ENCODE data around the gene FDX2. TPM values are rescaled to one million over a fixed set of nuclear protein-coding genes. Genes with fewer than 3 reads are reported as not detected.

FDX2 gene
- total RNA-seq, 3 donors from 2014 or later (not counting 1 experiment from before 2014, with no cell fraction given): 1.7 to 4.1 (median 4.0) TPM

DNA sequence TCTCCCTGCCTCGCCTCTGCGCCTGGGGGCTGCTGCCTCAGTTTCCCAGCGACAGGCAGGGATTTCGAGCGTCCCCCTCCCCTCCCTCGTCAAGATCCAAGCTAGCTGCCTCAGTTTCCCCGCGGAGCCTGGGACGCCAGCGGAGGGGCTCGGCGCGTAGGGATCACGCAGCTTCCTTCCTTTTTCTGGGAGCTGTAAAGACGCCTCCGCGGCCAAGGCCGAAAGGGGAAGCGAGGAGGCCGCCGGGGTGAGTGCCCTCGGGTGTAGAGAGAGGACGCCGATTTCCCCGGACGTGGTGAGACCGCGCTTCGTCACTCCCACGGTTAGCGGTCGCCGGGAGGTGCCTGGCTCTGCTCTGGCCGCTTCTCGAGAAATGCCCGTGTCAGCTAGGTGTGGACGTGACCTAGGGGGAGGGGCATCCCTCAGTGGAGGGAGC lies 45.6 kb downstream of the FDX2 start:
- TF ChIP-seq, protein P1, sequence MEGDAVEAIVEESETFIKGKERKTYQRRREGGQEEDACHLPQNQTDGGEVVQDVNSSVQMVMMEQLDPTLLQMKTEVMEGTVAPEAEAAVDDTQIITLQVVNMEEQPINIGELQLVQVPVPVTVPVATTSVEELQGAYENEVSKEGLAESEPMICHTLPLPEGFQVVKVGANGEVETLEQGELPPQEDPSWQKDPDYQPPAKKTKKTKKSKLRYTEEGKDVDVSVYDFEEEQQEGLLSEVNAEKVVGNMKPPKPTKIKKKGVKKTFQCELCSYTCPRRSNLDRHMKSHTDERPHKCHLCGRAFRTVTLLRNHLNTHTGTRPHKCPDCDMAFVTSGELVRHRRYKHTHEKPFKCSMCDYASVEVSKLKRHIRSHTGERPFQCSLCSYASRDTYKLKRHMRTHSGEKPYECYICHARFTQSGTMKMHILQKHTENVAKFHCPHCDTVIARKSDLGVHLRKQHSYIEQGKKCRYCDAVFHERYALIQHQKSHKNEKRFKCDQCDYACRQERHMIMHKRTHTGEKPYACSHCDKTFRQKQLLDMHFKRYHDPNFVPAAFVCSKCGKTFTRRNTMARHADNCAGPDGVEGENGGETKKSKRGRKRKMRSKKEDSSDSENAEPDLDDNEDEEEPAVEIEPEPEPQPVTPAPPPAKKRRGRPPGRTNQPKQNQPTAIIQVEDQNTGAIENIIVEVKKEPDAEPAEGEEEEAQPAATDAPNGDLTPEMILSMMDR (IDR thresholded peaks at IDR 0.05): no peak
- peak overlapping the region; percentile 90 for H3K4me3 Mint-ChIP-seq
- no peaks in the 10 kb centered on the region for H3K27me3 ChIP-seq (ENCODE audit: control insufficient read depth, insufficient read depth, low read length)
- H3K36me3 Mint-ChIP-seq: no peaks in the 10 kb centered on the region
- H3K27ac Mint-ChIP-seq: peak overlapping the region; percentile 94 to 96
- peaks cover 40% of the 10 kb centered on the region for H3K4me1 ChIP-seq (ENCODE audit: control insufficient read depth, insufficient read depth, low read length)
- H3K9me3 ChIP-seq (ENCODE audit: control insufficient read depth, insufficient read depth, low read length): no peaks in the 10 kb centered on the region
- peak overlapping the region; percentile 97 for H3K27ac ChIP-seq (ENCODE audit: low read length)
- peaks cover 9% of the 10 kb centered on the region for H3K36me3 ChIP-seq (ENCODE audit: control insufficient read depth, insufficient read depth, low read length)
- no peaks in the 10 kb centered on the region for H3K9me3 Mint-ChIP-seq
- H3K4me3 ChIP-seq (ENCODE audit: low read length): peak overlapping the region; percentile 83
- intact Hi-C loops (cut with micrococcal nuclease): loop anchor here (2.0 to 5.0 kb wide), 5 partner anchors 21 to 167 kb away; partner anchors contain the start of genes RAVER1 and TYK2
- no peaks in the 10 kb centered on the region for H3K27me3 Mint-ChIP-seq (ENCODE audit: low read depth in 2 of 2)
- under 1% methylated on average over 37 of the region's 37 CpGs for WGBS (ENCODE audit: insufficient coverage)
- peak; percentile 85 to 86 for DNase-seq
- ATAC-seq: peak; percentile 52 to 85 (median 70)
- peaks cover 28 to 42% of the 10 kb centered on the region in 2 donors for H3K4me1 Mint-ChIP-seq

- intact Hi-C loops (cut with micrococcal nuclease): loop anchor here (1.0 to 5.0 kb wide), 7 partner anchors 21 to 168 kb away; partner anchors contain the start of genes ICAM3, RAVER1 and TYK2
Measured at GRCh38 chr19:10269333-10270179, 46.3 kb downstream of the FDX2 start.

GRCh38 chr19:10268071-10268470 lies 47.7 kb downstream of the FDX2 start:
- WGBS (ENCODE audit: insufficient coverage): 82% methylated on average over 6 of the region's 6 CpGs
- no peaks in the 10 kb centered on the region for H3K9me3 Mint-ChIP-seq
- Histone ChIP-seq H3K27me3 (ENCODE audit: control insufficient read depth, insufficient read depth, low read length) (no peaks in the 10 kb centered on the region), H3K27ac (ENCODE audit: low read length) (no peak overlapping the region), H3K4me3 (ENCODE audit: low read length) (no peak overlapping the region), H3K36me3 (ENCODE audit: control insufficient read depth, insufficient read depth, low read length) (peaks cover 2% of the 10 kb centered on the region), H3K9me3 (ENCODE audit: control insufficient read depth, insufficient read depth, low read length) (no peaks in the 10 kb centered on the region), H3K4me1 (ENCODE audit: control insufficient read depth, insufficient read depth, low read length) (peaks cover 40% of the 10 kb centered on the region)
- no peaks in the 10 kb centered on the region for H3K27me3 Mint-ChIP-seq (ENCODE audit: low read depth in 2 of 2)
- H3K36me3 Mint-ChIP-seq: no peaks in the 10 kb centered on the region
- no peak for DNase-seq
- intact Hi-C loops (cut with micrococcal nuclease): loop anchor here (2.0 kb wide), 1 partner anchor 71 kb away; the partner anchor contains the start of gene ICAM3
- TF ChIP-seq, protein P1 (IDR thresholded peaks at IDR 0.05): no peak
- no peak for ATAC-seq
- peaks cover 23 to 32% of the 10 kb centered on the region in 2 donors for H3K4me1 Mint-ChIP-seq
- H3K27ac Mint-ChIP-seq: no peak overlapping the region
- no peak overlapping the region for H3K4me3 Mint-ChIP-seq

More at GRCh38 chr19:10269333-10270179, 46.3 kb downstream of the FDX2 start:
- Mint-ChIP-seq H3K27ac (peak overlapping the region; percentile 94 to 96), H3K36me3 (no peaks in the 10 kb centered on the region), H3K9me3 (no peaks in the 10 kb centered on the region), H3K4me1 (peaks cover 24 to 39% of the 10 kb centered on the region in 2 donors), H3K27me3 (ENCODE audit: low read depth in 2 of 2) (no peaks in the 10 kb centered on the region), H3K4me3 (peak overlapping the region; percentile 90)
- no peaks in the 10 kb centered on the region for H3K27me3 ChIP-seq (ENCODE audit: control insufficient read depth, insufficient read depth, low read length)
- DNase-seq (peak; percentile 92 to 93), ATAC-seq (peak; percentile 56 to 68 (median 58))
- peak overlapping the region; percentile 97 for H3K27ac ChIP-seq (ENCODE audit: low read length)
- H3K36me3 ChIP-seq (ENCODE audit: control insufficient read depth, insufficient read depth, low read length): peaks cover 2% of the 10 kb centered on the region
- H3K4me3 ChIP-seq (ENCODE audit: low read length): peak overlapping the region; percentile 83
- peaks cover 40% of the 10 kb centered on the region for H3K4me1 ChIP-seq (ENCODE audit: control insufficient read depth, insufficient read depth, low read length)
- TF ChIP-seq, protein P1 (IDR thresholded peaks at IDR 0.05): peak; percentile 89
- WGBS (ENCODE audit: insufficient coverage): 3% methylated on average over 59 of the region's 59 CpGs
- H3K9me3 ChIP-seq (ENCODE audit: control insufficient read depth, insufficient read depth, low read length): no peaks in the 10 kb centered on the region

Data from natural killer cell (primary cell).